ENCODE results near the gene TM4SF4.

TM4SF4 gene

DNA sequence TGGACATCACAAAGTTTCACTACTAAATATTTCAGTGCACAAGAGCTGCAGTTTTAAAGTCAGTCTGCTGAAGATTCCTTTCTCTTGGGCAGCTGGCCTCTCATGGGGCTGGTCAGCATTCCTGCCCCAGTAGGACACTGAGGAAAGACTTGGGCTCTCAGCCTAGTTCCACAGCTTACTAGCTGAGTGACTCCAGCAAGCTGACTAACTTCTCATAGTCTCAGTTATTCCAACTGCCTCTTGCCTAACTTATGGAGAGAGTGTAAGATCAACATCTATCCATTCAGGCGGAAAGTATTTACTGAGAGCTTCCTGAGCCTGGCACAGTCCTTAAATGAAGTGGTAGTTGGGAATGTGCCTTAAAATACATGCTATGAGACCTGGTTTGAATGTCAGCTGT lies 27.0 kb downstream of the TM4SF4 start:
- in situ Hi-C loops (cut with MboI; ENCODE audit: low pct_unique_long_range_greater_than_20kb, low sequenced_read_pairs) = no loop called here
- DNase-seq = no peak

DNA sequence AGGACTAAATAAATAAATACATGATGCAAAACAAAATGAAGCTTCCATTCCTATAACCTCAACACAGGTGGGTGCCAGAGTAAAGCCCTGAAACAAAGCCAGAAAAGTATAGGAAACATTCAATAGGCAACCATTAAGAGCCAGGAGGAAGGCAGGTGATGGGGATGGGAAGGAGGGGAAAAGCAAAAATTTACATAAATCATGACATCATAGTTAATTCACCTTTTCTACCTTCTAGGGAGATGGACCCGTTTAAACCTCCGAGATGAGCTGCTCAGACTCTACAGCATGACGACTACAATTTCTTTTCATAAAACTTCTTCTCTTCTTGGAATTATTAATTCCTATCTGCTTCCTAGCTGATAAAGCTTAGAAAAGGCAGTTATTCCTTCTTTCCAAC lies 27.9 kb downstream of the TM4SF4 start:
- in situ Hi-C loops (cut with MboI; ENCODE audit: low pct_unique_long_range_greater_than_20kb, low sequenced_read_pairs) = no loop called here
- DNase-seq = no peak

GRCh38 chr3:149506540-149506939 lies 32.0 kb downstream of the TM4SF4 start:
- in situ Hi-C loops (cut with MboI; ENCODE audit: low pct_unique_long_range_greater_than_20kb, low sequenced_read_pairs) = no loop called here
- DNase-seq = no peak

DNA sequence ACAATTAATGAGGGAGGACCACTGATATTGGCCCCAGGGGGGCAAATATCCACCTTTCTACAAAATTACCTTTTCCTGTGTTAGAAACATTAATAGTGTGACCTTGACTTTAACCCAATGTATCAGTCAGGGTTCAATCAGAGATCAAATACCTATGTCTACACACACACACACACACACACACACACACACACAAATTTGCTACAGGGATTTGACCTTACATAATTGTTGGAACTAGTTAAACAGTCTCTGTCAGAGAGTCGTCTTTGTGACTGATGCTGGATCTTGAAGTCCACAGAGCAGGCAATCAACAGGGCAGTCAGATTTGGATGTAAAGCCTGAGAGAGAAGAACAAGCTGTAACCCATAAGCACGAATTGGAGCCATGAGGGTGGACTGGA lies 32.5 kb downstream of the TM4SF4 start:
- no peak for DNase-seq
- in situ Hi-C loops (cut with MboI; ENCODE audit: low pct_unique_long_range_greater_than_20kb, low sequenced_read_pairs) = no loop called here

DNA sequence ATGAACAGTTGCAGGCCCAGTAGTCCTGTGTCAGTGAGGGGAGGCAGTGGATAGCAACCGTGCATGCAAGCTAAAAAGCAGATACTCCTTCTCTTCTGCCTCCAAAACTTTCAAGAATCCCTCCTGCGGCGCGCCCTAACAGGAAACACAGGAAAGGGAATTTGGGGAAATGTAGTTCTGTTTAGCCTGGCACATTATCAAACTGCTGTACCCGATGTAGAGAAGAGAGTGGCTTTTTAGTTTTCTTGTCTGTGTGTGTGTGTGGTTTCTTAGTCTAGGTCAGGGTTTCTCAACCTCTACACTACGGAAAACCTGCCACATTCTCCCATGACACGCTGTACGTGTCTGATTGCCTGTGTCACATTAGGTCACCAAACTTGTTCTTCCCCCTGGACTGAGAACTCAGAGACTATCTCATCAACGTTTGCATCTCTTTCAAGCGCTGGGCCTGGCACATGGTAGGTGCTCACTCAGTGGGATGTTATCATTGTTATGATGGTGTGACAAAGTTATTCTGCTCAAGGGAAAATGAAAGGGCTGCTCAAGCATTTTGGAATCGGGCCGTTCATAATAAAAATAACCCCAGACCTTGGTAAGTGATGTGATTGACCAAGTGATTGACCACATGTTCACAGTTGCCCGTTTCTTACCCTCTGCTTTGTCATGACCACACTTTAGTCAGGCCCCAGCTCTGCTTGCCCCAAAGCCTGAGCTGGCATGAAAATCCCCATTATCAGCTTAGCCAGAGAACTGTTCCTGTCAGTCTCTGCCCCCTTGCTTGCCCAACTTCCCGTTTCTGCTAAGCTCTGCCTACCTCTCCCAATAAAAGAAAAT lies 33.2 kb downstream of the TM4SF4 start:
- DNase-seq = peak; percentile 53
- in situ Hi-C loops (cut with MboI; ENCODE audit: low pct_unique_long_range_greater_than_20kb, low sequenced_read_pairs) = no loop called here

DNA sequence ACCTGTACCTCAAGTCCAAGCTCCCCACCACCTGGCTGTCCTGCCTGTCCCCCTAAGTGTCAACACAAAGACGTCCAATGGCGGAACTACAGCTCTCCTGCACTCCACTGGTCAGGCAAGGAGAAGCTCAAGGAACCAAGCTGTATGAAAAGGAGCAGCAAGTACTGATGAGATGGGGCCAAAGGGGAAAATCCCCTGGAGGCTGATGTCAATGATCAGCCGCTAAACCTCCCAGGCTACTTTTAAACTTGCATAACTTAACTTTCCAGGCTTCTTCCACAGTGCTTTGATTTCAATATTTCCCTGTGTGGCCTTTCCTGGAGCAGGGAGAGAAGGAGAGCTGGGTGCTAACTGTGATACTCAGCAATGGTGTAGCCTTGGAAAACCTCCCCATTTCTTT lies 35.0 kb downstream of the TM4SF4 start:
- in situ Hi-C loops (cut with MboI; ENCODE audit: low pct_unique_long_range_greater_than_20kb, low sequenced_read_pairs) = no loop called here
- DNase-seq = no peak

DNA sequence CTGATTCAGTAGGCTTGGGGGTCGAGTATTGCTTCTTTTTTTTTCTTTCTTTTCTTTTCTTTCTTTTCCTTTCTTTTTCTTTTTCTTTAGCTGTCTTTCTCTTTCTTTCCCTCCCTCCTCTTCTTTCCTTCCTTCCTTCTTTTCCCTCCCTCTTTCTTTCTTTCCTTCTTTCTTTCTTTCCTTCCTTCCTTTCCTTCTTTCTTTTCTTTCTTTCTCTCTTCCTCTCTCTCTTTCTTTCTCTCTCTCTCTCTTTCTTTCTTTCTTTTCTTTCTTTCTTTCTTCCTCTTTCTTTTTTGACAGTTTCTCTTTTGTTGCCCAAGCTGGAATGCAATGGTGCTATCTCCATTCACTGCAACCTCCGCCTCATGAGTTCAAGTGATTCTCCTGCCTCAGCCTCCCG lies 36.0 kb downstream of the TM4SF4 start:
- in situ Hi-C loops (cut with MboI; ENCODE audit: low pct_unique_long_range_greater_than_20kb, low sequenced_read_pairs) = no loop called here

GRCh38 chr3:149511040-149511626 lies 36.6 kb downstream of the TM4SF4 start:
- in situ Hi-C loops (cut with MboI; ENCODE audit: low pct_unique_long_range_greater_than_20kb, low sequenced_read_pairs) = no loop called here
- no peak for DNase-seq

More for the DNA sequence above, 36.0 kb downstream of the TM4SF4 start:
- DNase-seq = no peak

- DNase-seq = peak; percentile 54
- in situ Hi-C loops (cut with MboI; ENCODE audit: low pct_unique_long_range_greater_than_20kb, low sequenced_read_pairs) = no loop called here
Measured at GRCh38 chr3:149512073-149512782, 37.7 kb downstream of the TM4SF4 start.

DNA sequence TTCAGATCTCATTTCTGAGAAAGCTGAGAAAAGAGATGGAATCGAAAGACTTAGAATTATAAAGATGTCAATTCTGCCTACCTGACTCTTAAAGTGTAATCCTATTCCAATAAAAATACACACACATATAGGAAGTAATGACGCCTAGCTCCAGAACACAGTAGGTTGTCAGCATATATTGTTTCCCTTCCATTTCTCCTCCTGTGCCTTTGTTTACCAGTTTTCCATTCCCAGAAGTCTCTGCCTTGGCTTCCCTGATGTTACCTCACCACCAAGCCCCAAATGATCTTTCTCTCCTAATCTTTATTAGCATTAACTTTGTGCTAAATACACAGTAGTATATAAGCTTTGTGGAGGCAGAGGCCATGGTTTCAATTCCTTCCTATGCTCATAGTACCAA lies 40.0 kb downstream of the TM4SF4 start:
- in situ Hi-C loops (cut with MboI; ENCODE audit: low pct_unique_long_range_greater_than_20kb, low sequenced_read_pairs) = no loop called here
- DNase-seq = no peak

DNA sequence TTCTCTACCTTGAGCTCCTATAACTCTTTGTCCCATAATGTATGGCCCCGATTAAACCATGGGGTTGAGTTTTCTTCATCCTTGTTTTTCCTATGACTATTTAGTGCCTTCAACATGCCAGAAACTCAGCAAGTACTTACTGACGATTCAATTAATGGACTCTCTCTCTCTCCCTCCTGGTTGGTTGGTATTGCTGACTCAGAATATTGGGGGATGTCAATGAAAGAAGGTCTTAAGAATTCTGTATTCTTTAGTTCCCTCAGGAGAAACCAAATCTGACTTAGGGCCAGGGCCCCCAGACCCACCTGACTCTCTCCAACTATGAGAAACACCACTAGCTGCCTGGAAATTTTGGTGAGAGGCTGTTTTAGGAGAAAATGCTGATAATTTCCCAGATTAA lies 40.8 kb downstream of the TM4SF4 start:
- DNase-seq = no peak
- in situ Hi-C loops (cut with MboI; ENCODE audit: low pct_unique_long_range_greater_than_20kb, low sequenced_read_pairs) = no loop called here

DNA sequence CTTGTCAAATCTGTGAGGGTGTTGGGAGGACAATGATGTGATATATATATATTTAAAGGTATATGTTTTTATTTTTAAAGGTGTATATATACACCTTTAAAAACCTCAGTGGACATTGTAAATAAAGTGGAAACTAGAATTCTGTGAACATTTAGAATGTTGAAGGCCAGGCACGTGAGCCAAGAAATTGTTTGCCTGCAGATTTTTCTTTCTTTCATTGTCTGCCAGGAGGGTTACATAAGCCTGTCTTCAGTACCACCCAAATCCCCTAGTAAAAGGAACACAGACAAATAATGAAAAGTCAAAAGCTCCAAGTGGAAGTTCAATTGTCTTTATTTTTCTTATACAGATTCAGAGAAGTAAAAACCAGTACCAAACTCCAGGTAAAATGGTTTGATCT lies 42.4 kb downstream of the TM4SF4 start:
- no peak for DNase-seq
- in situ Hi-C loops (cut with MboI; ENCODE audit: low pct_unique_long_range_greater_than_20kb, low sequenced_read_pairs) = no loop called here

- DNase-seq = no peak
- in situ Hi-C loops (cut with MboI; ENCODE audit: low pct_unique_long_range_greater_than_20kb, low sequenced_read_pairs) = no loop called here
Measured at GRCh38 chr3:149519912-149520311, 45.4 kb downstream of the TM4SF4 start.

DNA sequence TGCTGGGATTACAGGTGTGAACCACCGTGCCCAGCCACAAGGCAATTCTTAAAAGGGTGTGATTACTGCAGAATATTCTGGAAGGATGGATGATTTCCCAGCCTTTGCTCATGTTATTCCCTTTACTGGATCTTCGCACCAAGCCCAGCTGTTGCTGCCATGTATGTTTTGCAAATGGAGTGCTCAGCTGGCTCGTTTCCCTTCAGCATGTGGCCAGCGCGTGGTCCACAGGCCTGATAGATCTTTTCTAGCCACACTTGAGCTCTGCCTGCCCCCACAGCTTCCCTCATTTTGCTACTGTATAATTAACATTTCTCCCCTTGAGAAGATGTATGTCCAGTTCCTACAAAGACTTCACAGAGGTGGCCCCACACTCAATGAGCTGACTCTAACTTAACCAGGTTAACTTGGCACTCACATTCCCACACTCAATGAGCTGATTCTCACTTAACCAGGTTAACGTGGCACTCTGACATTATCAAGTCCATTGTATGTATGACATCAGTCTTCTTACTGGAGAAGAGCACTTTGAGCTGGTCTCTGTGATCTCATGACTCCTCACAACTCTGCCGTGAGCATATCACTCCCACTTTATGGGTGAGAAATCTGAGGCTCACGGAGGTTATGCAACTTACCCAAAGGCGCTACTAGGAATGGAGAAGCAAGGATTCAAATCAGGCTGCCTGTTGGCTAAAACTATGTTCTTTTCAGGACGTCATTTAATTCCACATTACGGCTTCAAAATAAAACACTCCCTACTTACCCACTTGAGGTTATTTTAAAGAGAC lies 49.2 kb downstream of the TM4SF4 start:
- no peak for DNase-seq
- in situ Hi-C loops (cut with MboI; ENCODE audit: low pct_unique_long_range_greater_than_20kb, low sequenced_read_pairs) = no loop called here

DNA sequence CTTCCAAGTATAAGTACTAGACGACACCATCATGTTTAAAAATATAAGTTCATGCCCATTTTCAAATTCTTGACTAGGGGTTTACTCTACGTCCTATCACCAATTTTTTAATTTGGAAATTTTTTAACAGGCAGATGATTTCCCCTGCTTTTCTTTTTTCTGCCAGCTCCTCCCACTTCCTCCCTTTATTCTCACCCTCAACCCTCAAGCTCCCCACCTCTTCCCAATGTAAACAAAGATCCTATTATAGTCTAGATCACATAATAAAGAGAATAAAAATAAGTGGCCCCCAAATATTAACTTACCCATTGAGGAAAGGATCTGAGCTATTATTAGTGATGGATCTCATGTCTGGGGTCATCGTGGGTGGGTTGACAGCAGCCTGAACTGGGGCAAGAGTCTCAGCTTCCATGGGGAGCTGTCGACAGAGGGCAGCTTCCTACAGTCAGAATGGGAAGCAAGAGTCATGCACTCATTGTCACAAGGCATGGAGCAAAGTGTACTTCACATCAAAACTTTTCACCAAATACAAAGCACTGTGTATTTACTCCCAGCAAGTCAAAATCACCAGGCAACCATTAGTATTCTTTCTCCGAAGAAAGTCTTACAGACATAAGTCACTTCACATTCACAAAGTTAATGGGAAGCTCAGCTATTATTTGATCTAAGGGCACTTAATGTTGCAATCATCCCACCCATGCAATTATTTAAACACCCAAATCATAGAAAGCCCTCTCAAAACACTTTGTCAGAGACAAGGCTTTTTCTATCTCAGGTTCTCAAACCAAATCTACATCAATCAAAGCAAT lies 53.2 kb downstream of the TM4SF4 start:
- in situ Hi-C loops (cut with MboI; ENCODE audit: low pct_unique_long_range_greater_than_20kb, low sequenced_read_pairs) = no loop called here
- DNase-seq = no peak

DNA sequence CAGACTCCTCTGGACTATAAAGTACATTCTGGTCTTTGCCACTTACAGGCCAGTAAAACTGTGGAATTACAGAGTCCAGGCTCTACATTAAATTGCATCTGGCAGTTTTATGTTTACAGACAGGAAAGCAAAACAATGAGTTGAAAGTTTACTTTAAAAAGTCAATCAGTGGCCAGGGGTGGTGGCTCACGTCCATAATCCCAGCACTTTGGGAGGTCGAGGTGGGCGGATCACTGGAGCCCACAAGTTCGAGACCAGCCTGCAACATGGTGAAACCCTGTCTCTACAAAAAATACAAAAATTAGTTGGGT lies 53.8 kb downstream of the TM4SF4 start:
- in situ Hi-C loops (cut with MboI; ENCODE audit: low pct_unique_long_range_greater_than_20kb, low sequenced_read_pairs) = no loop called here
- DNase-seq = no peak

DNA sequence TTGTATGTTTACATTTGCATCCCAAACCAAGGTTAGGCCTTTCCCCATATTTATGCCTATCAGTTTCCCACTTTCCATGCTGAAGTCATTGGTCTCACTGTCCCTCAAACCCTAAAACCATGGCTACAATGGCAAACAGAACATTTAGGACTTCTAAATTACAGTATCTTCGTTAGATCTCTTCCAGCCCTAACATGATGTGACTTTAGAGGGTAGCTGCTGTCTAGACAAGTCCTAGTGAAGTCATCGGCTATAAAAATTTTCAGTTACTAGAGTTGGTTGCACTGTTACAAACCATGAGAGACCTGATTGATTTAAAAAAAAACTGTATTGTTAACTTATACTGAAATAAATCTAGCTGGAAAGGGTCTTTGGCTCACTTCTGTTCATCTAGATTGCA lies 54.6 kb downstream of the TM4SF4 start:
- DNase-seq = no peak
- in situ Hi-C loops (cut with MboI; ENCODE audit: low pct_unique_long_range_greater_than_20kb, low sequenced_read_pairs) = no loop called here

- in situ Hi-C loops (cut with MboI; ENCODE audit: low pct_unique_long_range_greater_than_20kb, low sequenced_read_pairs) = no loop called here
- DNase-seq = no peak
Measured at GRCh38 chr3:149532489-149533180, 58.1 kb downstream of the TM4SF4 start.
